Lower leg skin (tissue), 3 donors: ENCODE data around the gene GRIP1.

ENCODE experiments used
- POLR2A ChIP-seq, 2 donors: fragments of 450-650 bp; IDR thresholded peaks; one replicate each; pipeline ENCODE4 v1.6.1; 2016 to 2017; ENCODE audit warnings: antibody characterized with exemption in 2 of 2, mild to moderate bottlenecking in 1 of 2, moderate library complexity in 1 of 2
- TF ChIP-seq, protein P1 (sequence below), 3 donors: fragments of 450-650 bp; IDR thresholded peaks; one replicate each; pipeline ENCODE4 v1.5.1; 2016; ENCODE audit warnings: antibody characterized with exemption in 3 of 3, mild to moderate bottlenecking in 3 of 3, moderate library complexity in 2 of 3

DNA sequence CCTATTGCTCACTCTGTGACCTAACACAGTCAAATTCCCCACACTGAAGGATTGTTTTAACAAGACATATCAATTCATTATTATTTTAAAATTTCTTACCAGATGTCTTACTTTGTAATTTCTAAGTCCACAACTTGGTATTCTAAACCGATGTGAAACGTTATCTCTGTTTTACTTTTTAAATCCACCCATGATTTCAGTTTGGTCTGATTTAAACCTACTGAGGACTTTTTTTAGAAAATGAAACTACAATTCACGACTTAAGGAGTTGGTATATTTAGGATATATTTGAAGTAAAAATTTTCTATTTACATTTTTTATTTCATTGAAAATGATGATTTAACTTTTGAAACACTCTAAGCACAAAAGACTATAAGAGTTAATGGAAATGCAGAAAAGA lies 35.1 kb upstream of the GRIP1 start:
- TF ChIP-seq, protein P1, sequence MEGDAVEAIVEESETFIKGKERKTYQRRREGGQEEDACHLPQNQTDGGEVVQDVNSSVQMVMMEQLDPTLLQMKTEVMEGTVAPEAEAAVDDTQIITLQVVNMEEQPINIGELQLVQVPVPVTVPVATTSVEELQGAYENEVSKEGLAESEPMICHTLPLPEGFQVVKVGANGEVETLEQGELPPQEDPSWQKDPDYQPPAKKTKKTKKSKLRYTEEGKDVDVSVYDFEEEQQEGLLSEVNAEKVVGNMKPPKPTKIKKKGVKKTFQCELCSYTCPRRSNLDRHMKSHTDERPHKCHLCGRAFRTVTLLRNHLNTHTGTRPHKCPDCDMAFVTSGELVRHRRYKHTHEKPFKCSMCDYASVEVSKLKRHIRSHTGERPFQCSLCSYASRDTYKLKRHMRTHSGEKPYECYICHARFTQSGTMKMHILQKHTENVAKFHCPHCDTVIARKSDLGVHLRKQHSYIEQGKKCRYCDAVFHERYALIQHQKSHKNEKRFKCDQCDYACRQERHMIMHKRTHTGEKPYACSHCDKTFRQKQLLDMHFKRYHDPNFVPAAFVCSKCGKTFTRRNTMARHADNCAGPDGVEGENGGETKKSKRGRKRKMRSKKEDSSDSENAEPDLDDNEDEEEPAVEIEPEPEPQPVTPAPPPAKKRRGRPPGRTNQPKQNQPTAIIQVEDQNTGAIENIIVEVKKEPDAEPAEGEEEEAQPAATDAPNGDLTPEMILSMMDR (IDR thresholded peaks at IDR 0.05): no peak
- no peak for TF ChIP-seq POLR2A (IDR thresholded peaks at IDR 0.05)
